ENCODE measurements around the gene MBNL1. TPM values are rescaled to one million over a fixed set of nuclear protein-coding genes. Genes with fewer than 3 reads are reported as not detected.

The MBNL1 gene
- total and polyA plus RNA-seq, 2 of the 13 experiments (the other 11 are each of a cell fraction or from before 2014, with no cell fraction given) = 27.1 to 55.4 TPM

- no peak overlapping the region for H3K27ac ChIP-seq (ENCODE audit: extremely low read length, insufficient read depth, low read length)
- no peak overlapping the region for H3K4me2 ChIP-seq (ENCODE audit: low read depth, low read length)
- 98% methylated on average over 8 of the region's 8 CpGs for WGBS (ENCODE audit: low lambda C conversion rate)
- no peak overlapping the region for H3K4me3 ChIP-seq (replicated peaks in 1 of 3; ENCODE audit: insufficient read depth in 1 of 3, low read depth in 2 of 3, low read length in 3 of 3)
- no peak for ATAC-seq
- no peaks in the 10 kb centered on the region for H3K9me3 ChIP-seq (ENCODE audit: low read length)
- no peak for FAIRE-seq
- ChIA-PET POLR2A (no interaction called here), CTCF (ENCODE audit: low intra/inter-chr PET ratio, low total read pairs) (no interaction called here)
- TF ChIP-seq ZNF333 (CRISPR knock-in tag; IDR thresholded peaks at IDR 0.05; ENCODE audit: borderline replicate concordance) = no peak
- TF ChIP-seq MYNN (CRISPR knock-in tag; IDR thresholded peaks at IDR 0.05; ENCODE audit: low read depth) = no peak
- TF ChIP-seq ZEB1 (IDR thresholded peaks at IDR 0.05; ENCODE audit: insufficient replicate concordance, low read depth) = no peak
- TF ChIP-seq, protein P1, sequence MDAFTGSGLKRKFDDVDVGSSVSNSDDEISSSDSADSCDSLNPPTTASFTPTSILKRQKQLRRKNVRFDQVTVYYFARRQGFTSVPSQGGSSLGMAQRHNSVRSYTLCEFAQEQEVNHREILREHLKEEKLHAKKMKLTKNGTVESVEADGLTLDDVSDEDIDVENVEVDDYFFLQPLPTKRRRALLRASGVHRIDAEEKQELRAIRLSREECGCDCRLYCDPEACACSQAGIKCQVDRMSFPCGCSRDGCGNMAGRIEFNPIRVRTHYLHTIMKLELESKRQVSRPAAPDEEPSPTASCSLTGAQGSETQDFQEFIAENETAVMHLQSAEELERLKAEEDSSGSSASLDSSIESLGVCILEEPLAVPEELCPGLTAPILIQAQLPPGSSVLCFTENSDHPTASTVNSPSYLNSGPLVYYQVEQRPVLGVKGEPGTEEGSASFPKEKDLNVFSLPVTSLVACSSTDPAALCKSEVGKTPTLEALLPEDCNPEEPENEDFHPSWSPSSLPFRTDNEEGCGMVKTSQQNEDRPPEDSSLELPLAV (CRISPR knock-in tag; conservative IDR thresholded peaks at IDR 0.05; ENCODE audit: low read depth) = no peak
- TF ChIP-seq MTF2 (CRISPR knock-in tag; IDR thresholded peaks at IDR 0.05; ENCODE audit: borderline replicate concordance) = no peak
- no peaks in the 10 kb centered on the region for H3K27me3 ChIP-seq (ENCODE audit: control insufficient read depth in 1 of 2, insufficient read depth in 2 of 2, low read length in 2 of 2)
- no peaks in the 10 kb centered on the region for H3K4me1 ChIP-seq (ENCODE audit: insufficient read depth, low read length)
- in situ Hi-C loops (cut with HindIII; ENCODE audit: extremely low pct_ligation_motif_present, low pct_unique_long_range_greater_than_20kb) = no loop called here
- no peaks in the 10 kb centered on the region for H3K79me2 ChIP-seq (ENCODE audit: insufficient read depth, low read length)
- DNase-seq (ENCODE audit: low spot score) = no peak
- no peak overlapping the region for H2AFZ ChIP-seq (ENCODE audit: low read length)
- intact Hi-C loops (cut with micrococcal nuclease; ENCODE audit: unreplicated experiment) = no loop called here
- no peaks in the 10 kb centered on the region for H4K20me1 ChIP-seq (ENCODE audit: insufficient read depth, low read length)
- H3K36me3 ChIP-seq (replicated peaks in 1 of 2; ENCODE audit: control insufficient read depth in 1 of 2, insufficient read depth in 2 of 2, low read length in 2 of 2) = peaks cover 11 to 43% of the 10 kb centered on the region in 2 experiments; a peak in 4 of 5 replicates
- no TSS peak for BruUV-seq (replicated peaks)
- H3K9ac ChIP-seq (ENCODE audit: insufficient read depth, low read depth, low read length) = no peak overlapping the region
Observed at GRCh38 chr3:152455989-152456388, 187.3 kb downstream of the MBNL1 start.

GRCh38 chr3:152457500-152458375, 189.0 kb downstream of the MBNL1 start:
- Histone ChIP-seq H3K36me3 (replicated peaks in 1 of 2; ENCODE audit: control insufficient read depth in 1 of 2, insufficient read depth in 2 of 2, low read length in 2 of 2) (peaks cover 5 to 42% of the 10 kb centered on the region in 2 experiments; a peak in 4 of 5 replicates), H4K20me1 (ENCODE audit: insufficient read depth, low read length) (no peaks in the 10 kb centered on the region), H2AFZ (ENCODE audit: low read length) (no peak overlapping the region), H3K4me3 (replicated peaks in 1 of 3; ENCODE audit: insufficient read depth in 1 of 3, low read depth in 2 of 3, low read length in 3 of 3) (no peak overlapping the region), H3K79me2 (ENCODE audit: insufficient read depth, low read length) (no peaks in the 10 kb centered on the region), H3K27me3 (ENCODE audit: control insufficient read depth in 1 of 2, insufficient read depth in 2 of 2, low read length in 2 of 2) (no peaks in the 10 kb centered on the region), H3K9me3 (ENCODE audit: low read length) (no peaks in the 10 kb centered on the region), H3K4me2 (ENCODE audit: low read depth, low read length) (no peak overlapping the region), H3K9ac (ENCODE audit: insufficient read depth, low read depth, low read length) (no peak overlapping the region), H3K27ac (ENCODE audit: extremely low read length, insufficient read depth, low read length) (no peak overlapping the region), H3K4me1 (ENCODE audit: insufficient read depth, low read length) (no peaks in the 10 kb centered on the region)
- ATAC-seq (no peak), FAIRE-seq (no peak), DNase-seq (ENCODE audit: low spot score) (no peak)
- ChIA-PET POLR2A (no interaction called here), CTCF (ENCODE audit: low intra/inter-chr PET ratio, low total read pairs) (no interaction called here)
- 97% methylated on average over 7 of the region's 7 CpGs for WGBS (ENCODE audit: low lambda C conversion rate)
- intact Hi-C loops (cut with micrococcal nuclease; ENCODE audit: unreplicated experiment) = no loop called here
- in situ Hi-C loops (cut with HindIII; ENCODE audit: extremely low pct_ligation_motif_present, low pct_unique_long_range_greater_than_20kb) = no loop called here
- no TSS peak for BruUV-seq (replicated peaks)
- TF ChIP-seq KAT8 (CRISPR knock-in tag; IDR thresholded peaks at IDR 0.05) (no peak), ZNF121 (CRISPR knock-in tag; IDR thresholded peaks at IDR 0.05) (no peak), HCFC1 (IDR thresholded peaks at IDR 0.05; ENCODE audit: low read depth, low read length) (no peak), ZNF839 (CRISPR knock-in tag; IDR thresholded peaks at IDR 0.05; ENCODE audit: borderline replicate concordance) (no peak), MAFK (conservative IDR thresholded peaks at IDR 0.05 in 1 of 2, IDR thresholded peaks at IDR 0.05 in 1 of 2; ENCODE audit: low read length in 2 of 2) (0 out of 4 replicates have a peak, but pooled peaks of 1 of the 2 experiments have one; percentile 1), ZNF337 (CRISPR knock-in tag; IDR thresholded peaks at IDR 0.05; ENCODE audit: borderline replicate concordance, low read depth) (no peak), TMF1 (CRISPR knock-in tag; IDR thresholded peaks at IDR 0.05; ENCODE audit: low read depth) (no peak), ZNF460 (CRISPR knock-in tag; IDR thresholded peaks at IDR 0.05; ENCODE audit: borderline replicate concordance) (no peak), MAFF (IDR thresholded peaks at IDR 0.05; ENCODE audit: low read depth, low read length) (0 out of 2 replicates have a peak, but pooled peaks have one; percentile 9)
